ENCODE results near the gene ACAP3. TPM values are rescaled to one million over a fixed set of nuclear protein-coding genes. Genes with fewer than 3 reads are reported as not detected.

Gene ACAP3
- total and polyA plus RNA-seq, 10 of the 15 experiments (the other 5 are each of a cell fraction or from before 2014, with no cell fraction given), result 0.05 to 34.2 (median 7.1) TPM

GRCh38 chr1:1349256-1350012 is 41.7 kb upstream of the ACAP3 start, which contains the start of gene DVL1 (continued):
- no peak for TF ChIP-seq CUX1 (IDR thresholded peaks at IDR 0.05; ENCODE audit: insufficient replicate concordance, low read depth, low read length)
- no peak for TF ChIP-seq NRF1 (conservative IDR thresholded peaks at IDR 0.05; ENCODE audit: low read depth, low read length)
- no peak for TF ChIP-seq CHD1 (IDR thresholded peaks at IDR 0.05; ENCODE audit: low read depth, low read length)
- TF ChIP-seq NFIC (IDR thresholded peaks at IDR 0.05; ENCODE audit: low read depth, low read length), result no peak
- TF ChIP-seq, protein P1, sequence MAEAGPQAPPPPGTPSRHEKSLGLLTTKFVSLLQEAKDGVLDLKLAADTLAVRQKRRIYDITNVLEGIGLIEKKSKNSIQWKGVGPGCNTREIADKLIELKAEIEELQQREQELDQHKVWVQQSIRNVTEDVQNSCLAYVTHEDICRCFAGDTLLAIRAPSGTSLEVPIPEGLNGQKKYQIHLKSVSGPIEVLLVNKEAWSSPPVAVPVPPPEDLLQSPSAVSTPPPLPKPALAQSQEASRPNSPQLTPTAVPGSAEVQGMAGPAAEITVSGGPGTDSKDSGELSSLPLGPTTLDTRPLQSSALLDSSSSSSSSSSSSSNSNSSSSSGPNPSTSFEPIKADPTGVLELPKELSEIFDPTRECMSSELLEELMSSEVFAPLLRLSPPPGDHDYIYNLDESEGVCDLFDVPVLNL (IDR thresholded peaks at IDR 0.05; ENCODE audit: low read depth, low read length), result no peak
- TF ChIP-seq, protein P2, sequence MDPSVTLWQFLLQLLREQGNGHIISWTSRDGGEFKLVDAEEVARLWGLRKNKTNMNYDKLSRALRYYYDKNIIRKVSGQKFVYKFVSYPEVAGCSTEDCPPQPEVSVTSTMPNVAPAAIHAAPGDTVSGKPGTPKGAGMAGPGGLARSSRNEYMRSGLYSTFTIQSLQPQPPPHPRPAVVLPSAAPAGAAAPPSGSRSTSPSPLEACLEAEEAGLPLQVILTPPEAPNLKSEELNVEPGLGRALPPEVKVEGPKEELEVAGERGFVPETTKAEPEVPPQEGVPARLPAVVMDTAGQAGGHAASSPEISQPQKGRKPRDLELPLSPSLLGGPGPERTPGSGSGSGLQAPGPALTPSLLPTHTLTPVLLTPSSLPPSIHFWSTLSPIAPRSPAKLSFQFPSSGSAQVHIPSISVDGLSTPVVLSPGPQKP (IDR thresholded peaks at IDR 0.05; ENCODE audit: low read depth, low read length), result no peak
- TF ChIP-seq ZNF622 (IDR thresholded peaks at IDR 0.05), result no peak
- TF ChIP-seq ZZZ3 (IDR thresholded peaks at IDR 0.05; ENCODE audit: control insufficient read depth, insufficient read length, low read depth), result no peak
- TF ChIP-seq EP300 (IDR thresholded peaks at IDR 0.05; ENCODE audit: borderline replicate concordance in 1 of 2, control insufficient read depth in 1 of 2, low read depth in 2 of 2, low read length in 2 of 2), result no peak
- no peak for TF ChIP-seq IRF4 (IDR thresholded peaks at IDR 0.05; ENCODE audit: low read depth, low read length)
- TF ChIP-seq ASH2L (IDR thresholded peaks at IDR 0.05; ENCODE audit: borderline replicate concordance, low read depth), result no peak
- TF ChIP-seq PKNOX1 (IDR thresholded peaks at IDR 0.05), result no peak
- TF ChIP-seq NFXL1 (IDR thresholded peaks at IDR 0.05; ENCODE audit: borderline replicate concordance), result no peak
- TF ChIP-seq RAD51 (IDR thresholded peaks at IDR 0.05), result no peak
- TF ChIP-seq RCOR1 (conservative IDR thresholded peaks at IDR 0.05; ENCODE audit: low read depth, low read length), result no peak
- TF ChIP-seq RUNX3 (IDR thresholded peaks at IDR 0.05; ENCODE audit: low read length), result no peak
- TF ChIP-seq E4F1 (IDR thresholded peaks at IDR 0.05; ENCODE audit: borderline replicate concordance, partially characterized antibody), result no peak
- TF ChIP-seq ATF3 (IDR thresholded peaks at IDR 0.05; ENCODE audit: borderline replicate concordance, extremely low read depth, low read depth, low read length), result no peak
